ENCODE measurements around the gene MMAB.

The MMAB gene

GRCh38 chr12:109560867-109561710, 12.2 kb downstream of the MMAB start:
- no peak for DNase-seq (ENCODE audit: low read depth in 2 of 2)

DNA sequence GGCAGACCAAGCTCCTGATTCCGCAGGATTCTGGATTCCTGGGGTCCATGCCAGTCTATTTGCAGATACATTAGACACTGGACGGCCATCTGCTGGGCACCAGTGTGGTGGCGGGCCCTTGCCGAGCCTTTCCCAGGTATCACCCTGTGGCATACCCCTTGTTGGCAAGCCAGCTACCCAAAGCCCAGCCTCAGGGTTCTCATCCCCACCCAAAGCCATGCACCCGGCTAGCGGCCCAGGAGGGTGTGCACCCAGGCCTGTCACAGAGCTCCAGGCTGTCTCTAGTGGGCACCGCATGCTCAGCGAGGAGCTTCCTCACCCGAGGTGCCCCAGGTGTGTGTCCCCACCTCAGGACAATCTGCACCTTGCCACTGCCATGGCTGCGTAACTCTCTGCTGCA, 13.7 kb downstream of the MMAB start:
- DNase-seq (ENCODE audit: low read depth in 2 of 2) = no peak

DNA sequence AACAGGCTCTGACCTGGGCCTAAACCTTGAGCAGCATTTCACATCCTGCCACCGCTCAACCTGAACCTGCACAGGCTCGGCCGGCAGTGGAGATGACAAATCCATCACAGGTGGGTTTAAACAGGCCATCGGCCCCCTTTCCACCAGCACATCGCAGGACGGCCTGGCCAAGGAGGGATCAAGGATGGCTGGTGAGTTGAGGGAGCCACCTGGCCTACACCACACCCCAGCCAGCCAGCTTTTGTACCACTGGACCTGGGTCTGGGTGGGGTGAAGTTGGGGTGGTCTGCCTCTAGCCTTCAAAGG, 14.2 kb downstream of the MMAB start:
- DNase-seq (ENCODE audit: low read depth in 2 of 2) = no peak

DNA sequence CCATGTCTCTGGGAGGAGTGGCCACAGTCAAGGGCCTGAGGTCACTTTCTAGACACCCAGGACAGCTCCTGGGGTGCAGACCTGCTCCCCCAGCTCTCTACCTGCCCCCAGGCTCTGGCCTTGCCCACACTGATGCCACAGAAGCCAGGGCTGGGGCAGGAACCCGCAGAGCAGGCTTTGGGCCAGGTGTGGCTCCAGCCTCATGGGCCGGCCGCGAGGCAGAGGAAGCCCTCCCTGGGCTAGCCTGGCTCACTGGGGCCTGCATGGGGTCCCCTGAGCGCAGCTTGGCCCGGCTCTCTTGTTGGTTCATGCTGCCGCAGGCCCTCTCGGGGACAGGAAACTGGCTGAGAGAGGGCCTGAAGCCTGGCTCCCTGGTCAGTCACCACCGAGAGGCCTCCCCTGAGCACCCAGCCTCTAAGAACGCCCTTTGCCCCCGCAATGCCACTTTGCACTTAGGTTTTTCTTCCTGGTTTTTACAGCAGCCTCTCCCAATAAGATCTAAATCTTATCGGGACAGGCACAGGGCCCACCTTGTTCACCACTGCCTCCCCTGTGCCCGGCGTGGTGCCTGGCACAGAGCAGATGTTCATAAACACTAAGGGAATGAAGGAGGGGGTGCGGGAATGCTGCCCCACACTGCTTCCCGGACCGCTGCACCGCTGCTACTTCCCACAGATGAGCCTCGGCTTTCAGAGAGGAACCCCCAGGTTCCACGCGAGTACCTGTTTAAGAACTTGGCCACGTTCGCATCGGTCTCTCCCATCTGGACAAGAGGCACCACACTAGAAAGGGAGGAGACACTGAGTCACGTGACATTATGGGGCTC, 14.7 kb downstream of the MMAB start:
- no peak for DNase-seq (ENCODE audit: low read depth in 2 of 2)

DNA sequence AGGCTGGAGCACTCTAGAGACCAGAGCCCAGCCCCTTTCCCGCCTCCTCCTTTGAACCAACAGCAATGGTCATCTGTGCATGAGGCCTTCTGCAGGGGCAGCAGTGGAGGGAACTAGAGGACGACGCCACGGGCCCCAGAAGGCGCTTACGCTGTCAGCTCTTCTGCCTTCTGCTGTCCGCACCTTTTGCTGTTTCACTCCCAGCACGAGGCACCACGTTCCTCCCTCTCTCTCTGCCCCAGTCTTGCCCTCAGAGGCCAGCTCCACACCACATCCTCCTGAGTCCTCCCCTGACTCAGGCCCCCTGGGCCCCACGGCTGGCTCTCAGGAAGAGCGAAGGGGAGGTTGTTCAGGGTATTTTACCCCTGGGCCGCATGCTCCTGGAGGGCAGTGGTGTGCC, 15.5 kb downstream of the MMAB start:
- no peak for DNase-seq (ENCODE audit: low read depth in 2 of 2)

GRCh38 chr12:109557200-109557599, 16.1 kb downstream of the MMAB start:
- DNase-seq (ENCODE audit: low read depth in 2 of 2) = no peak

DNA sequence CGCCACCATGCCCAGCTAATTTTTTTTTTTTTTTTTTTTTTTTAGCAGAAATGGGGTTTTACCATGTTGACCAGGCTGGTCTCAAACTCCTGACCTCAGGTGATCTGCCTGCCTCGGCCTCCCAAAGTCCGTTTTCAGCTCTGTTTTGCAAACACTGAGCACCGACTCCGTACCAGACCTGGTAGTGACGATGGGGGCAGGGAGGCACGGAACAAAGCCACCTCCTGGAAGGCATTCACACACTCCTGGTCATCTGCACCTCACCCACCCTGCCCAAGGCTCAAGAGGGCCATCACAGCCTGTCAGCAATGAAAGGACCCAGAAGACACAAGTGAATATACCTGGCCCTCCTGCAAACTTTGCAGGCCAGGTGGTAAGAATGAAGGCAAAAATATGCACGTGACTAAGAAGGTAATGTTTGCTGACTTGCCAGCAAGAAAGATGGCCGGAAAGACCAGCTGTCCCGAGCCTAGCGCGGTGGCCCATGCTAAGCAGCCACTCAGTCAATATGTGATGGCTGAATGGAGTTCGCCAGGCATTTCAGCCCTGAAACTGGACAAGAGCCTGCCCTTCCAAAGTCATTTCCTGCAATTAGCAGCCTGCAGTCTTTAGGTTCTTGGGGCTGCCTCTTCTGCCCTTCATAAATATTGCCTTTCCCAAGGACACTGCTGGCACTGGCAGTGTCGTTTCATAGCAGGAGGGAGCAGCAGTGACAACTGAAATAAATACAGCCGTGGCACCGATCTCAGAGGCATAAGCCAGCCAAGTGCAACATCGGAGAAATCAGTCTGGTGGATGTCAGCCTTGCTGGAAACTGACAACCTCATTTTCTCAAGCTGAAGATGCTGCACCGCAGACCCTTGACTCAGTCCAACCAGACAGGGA, 17.6 kb downstream of the MMAB start:
- no peak for DNase-seq (ENCODE audit: low read depth in 2 of 2)

- no peak for DNase-seq (ENCODE audit: low read depth in 2 of 2)
These were observed 18.5 kb downstream of the MMAB start for GRCh38 chr12:109554761-109555160.

GRCh38 chr12:109553906-109554500, 19.3 kb downstream of the MMAB start:
- DNase-seq (ENCODE audit: low read depth in 2 of 2) = no peak

- no peak for DNase-seq (ENCODE audit: low read depth in 2 of 2)
These were observed 19.8 kb downstream of the MMAB start for GRCh38 chr12:109553483-109553882.

- DNase-seq (ENCODE audit: low read depth in 2 of 2) = no peak
These were observed 20.3 kb downstream of the MMAB start for GRCh38 chr12:109552971-109553370.

GRCh38 chr12:109551108-109551507, 22.2 kb downstream of the MMAB start:
- no peak for DNase-seq (ENCODE audit: low read depth in 2 of 2)

GRCh38 chr12:109550281-109550680, 23.0 kb downstream of the MMAB start:
- no peak for DNase-seq (ENCODE audit: low read depth in 2 of 2)

- no peak for DNase-seq (ENCODE audit: low read depth in 2 of 2)
These were observed 23.6 kb downstream of the MMAB start for GRCh38 chr12:109549613-109550270.

- DNase-seq (ENCODE audit: low read depth in 2 of 2) = no peak
These were observed 25.0 kb downstream of the MMAB start for GRCh38 chr12:109548258-109548657.

DNA sequence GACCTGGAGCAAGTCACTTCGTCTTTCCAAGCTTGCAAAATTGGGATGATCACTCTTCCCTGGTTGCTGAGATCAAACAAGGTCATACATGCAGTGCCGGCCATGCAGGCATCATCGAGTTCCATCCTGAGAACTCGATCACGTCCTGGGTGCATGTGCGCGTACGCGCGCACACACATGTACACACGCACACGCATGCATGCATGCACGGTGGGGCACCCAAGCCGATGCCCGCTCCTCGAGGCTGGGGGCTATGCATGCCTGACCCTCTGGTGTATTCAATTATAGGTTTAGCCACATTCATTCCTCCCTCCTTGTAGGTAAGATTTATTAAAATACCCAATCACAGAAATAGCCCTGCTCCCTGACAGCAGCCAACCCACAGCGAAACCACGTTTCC, 26.0 kb downstream of the MMAB start:
- no peak for DNase-seq (ENCODE audit: low read depth in 2 of 2)

GRCh38 chr12:109545826-109546225, 27.5 kb downstream of the MMAB start:
- DNase-seq (ENCODE audit: low read depth in 2 of 2) = no peak

DNA sequence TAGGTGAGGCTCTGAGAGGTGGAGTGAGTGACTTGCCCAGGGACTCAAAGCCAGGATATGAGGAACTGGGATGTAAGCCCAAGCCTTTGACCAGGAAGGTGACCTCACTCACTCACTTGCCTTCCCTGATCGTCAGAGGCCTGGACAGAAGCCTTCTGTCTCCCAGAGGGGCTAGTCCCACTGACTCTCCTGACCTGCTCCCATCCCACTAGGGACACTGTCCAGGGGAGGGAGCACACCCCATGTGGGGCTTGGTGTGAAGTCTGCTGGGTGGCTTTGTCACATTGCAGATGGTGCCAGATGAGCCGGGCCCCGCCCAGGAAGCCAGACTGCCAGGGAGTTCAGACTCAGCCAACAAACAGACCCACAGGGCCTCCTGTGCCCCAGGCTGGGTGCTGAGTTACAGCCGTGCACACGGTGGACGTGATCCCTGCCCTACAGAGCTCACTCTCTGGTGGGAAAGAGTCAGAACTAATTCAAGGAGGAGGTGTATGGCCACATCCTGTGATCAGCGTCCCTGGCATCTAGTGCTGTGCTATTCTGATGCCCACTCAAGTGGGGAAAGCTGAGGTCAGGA, 28.3 kb downstream of the MMAB start:
- DNase-seq (ENCODE audit: low read depth in 2 of 2) = no peak

GRCh38 chr12:109542876-109543275, 30.4 kb downstream of the MMAB start:
- no peak for DNase-seq (ENCODE audit: low read depth in 2 of 2)

DNA sequence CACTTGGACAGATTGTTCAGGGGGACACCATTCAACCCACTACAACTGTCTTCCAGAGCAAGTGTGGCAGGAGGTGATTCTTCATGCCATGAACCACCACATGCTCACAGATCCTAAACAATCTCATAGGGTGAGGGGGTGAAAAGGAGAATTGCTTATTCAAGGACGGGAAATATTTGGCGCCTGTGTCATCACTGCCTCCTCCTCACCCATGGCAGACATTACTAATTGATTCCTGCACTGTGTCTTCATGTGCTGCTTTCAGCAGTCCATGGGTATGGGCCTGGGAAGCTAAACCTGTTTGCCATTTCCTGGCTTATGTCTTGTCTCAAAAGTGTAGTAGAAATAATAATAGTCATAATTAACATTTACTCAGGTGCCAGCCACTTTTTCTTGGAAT, 31.3 kb downstream of the MMAB start:
- DNase-seq (ENCODE audit: low read depth in 2 of 2) = no peak

DNA sequence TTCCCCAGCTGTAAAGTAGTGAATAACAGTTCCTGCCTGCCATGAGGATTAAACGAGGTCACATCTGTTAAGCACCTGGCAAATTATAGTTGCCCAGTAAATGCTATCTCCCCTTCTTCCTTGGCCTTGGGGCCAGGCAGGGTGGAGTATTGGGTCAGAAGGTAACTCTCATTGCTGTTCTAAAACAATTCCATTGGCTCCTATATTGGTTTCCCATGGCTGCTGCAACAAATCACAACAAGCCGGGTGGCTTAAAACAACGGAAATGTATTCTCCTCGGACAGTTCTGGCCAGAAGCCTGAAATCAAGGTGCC, 31.9 kb downstream of the MMAB start:
- DNase-seq (ENCODE audit: low read depth in 2 of 2) = no peak
